Tibial artery (tissue), 4 donors: ENCODE measurements around the gene PCED1B.

ENCODE experiments used
- DNase-seq, 2 donors: peaks; one replicate each; pipeline ENCODE4 v3.0.0-alpha.2; 2019
- H3K27ac ChIP-seq, 2 donors: fragments of 200-600 bp; sonication (generic) in 1 of 2; 1 replicate in 1 of 2; 2 replicates in 1 of 2; pipeline ENCODE4 v1.5.1; 2018 to 2019; ENCODE audit warnings: mild to moderate bottlenecking in 1 of 2
- H3K27me3 ChIP-seq, 2 donors: fragments of 200-600 bp; sonication (generic) in 1 of 2; one replicate each; pipeline versions ENCODE4 v1.5.1 to v1.6.0; 2016 to 2019
- H3K36me3 ChIP-seq, 3 donors: fragments of 200-600 bp; sonication (generic) in 2 of 3; one replicate each; pipeline ENCODE4 v1.5.1; 2016 to 2019; ENCODE audit warnings: mild to moderate bottlenecking in 2 of 3
- H3K4me1 ChIP-seq, 4 donors: fragments of 200-600 bp; sonication (generic) in 2 of 4; 1 replicate in 3 of 4; 2 replicates in 1 of 4; pipeline ENCODE4 v1.5.1; 2016 to 2019
- H3K4me3 ChIP-seq, 2 donors: fragments of 200-600 bp; sonication (generic) in 1 of 2; 1 replicate in 1 of 2; 2 replicates in 1 of 2; pipeline ENCODE4 v1.5.1; 2018 to 2019; ENCODE audit warnings: mild to moderate bottlenecking in 2 of 2
- H3K9me3 ChIP-seq, 3 donors: fragments of 200-600 bp; sonication (generic) in 1 of 3; one replicate each; pipeline ENCODE4 v1.5.1; 2016 to 2019
- intact Hi-C: fragments of 100-400 bp; cut with DNase I; formaldehyde crosslinking; loops from one replicate; pipeline ENCODE4 v1.15.0; 2023; ENCODE audit warnings: low total_unique reads
- TF ChIP-seq, protein P1 (sequence below), 2 experiments: fragments of 200-600 bp in 1 of 2; fragments of 450-650 bp in 1 of 2; IDR thresholded peaks; one replicate each; pipeline ENCODE4 v1.5.1; 2017 to 2019; ENCODE audit warnings: antibody characterized with exemption in 2 of 2, mild to moderate bottlenecking in 1 of 2, moderate library complexity in 1 of 2

Gene PCED1B, protein sequence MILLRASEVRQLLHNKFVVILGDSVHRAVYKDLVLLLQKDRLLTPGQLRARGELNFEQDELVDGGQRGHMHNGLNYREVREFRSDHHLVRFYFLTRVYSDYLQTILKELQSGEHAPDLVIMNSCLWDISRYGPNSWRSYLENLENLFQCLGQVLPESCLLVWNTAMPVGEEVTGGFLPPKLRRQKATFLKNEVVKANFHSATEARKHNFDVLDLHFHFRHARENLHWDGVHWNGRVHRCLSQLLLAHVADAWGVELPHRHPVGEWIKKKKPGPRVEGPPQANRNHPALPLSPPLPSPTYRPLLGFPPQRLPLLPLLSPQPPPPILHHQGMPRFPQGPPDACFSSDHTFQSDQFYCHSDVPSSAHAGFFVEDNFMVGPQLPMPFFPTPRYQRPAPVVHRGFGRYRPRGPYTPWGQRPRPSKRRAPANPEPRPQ

GRCh38 chr12:47079468-47079980 is at the start of gene PCED1B, which contains the start of gene AMIGO2:
TSS of gene PCED1B (plus strand) at chr12:47079621. CDS start at chr12:47235064, 155,443 bp downstream.
TSS of gene AMIGO2 (minus strand) at chr12:47079959. CDS start at chr12:47079002, 957 bp downstream.
- peak; percentile 82 to 89 for DNase-seq
- peaks cover 0 to 63% (median 16%) of the 10 kb centered on the region in 4 donors for H3K4me1 ChIP-seq
- peak within 1 kb of the TSS; percentile 97 to 98 for H3K27ac ChIP-seq
- no peaks in the 10 kb centered on the region for H3K9me3 ChIP-seq
- peak within 1 kb of the TSS; percentile 70 to 84 for H3K4me3 ChIP-seq
- TF ChIP-seq, protein P1, sequence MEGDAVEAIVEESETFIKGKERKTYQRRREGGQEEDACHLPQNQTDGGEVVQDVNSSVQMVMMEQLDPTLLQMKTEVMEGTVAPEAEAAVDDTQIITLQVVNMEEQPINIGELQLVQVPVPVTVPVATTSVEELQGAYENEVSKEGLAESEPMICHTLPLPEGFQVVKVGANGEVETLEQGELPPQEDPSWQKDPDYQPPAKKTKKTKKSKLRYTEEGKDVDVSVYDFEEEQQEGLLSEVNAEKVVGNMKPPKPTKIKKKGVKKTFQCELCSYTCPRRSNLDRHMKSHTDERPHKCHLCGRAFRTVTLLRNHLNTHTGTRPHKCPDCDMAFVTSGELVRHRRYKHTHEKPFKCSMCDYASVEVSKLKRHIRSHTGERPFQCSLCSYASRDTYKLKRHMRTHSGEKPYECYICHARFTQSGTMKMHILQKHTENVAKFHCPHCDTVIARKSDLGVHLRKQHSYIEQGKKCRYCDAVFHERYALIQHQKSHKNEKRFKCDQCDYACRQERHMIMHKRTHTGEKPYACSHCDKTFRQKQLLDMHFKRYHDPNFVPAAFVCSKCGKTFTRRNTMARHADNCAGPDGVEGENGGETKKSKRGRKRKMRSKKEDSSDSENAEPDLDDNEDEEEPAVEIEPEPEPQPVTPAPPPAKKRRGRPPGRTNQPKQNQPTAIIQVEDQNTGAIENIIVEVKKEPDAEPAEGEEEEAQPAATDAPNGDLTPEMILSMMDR (IDR thresholded peaks at IDR 0.05): peak in 1 of 2 experiments; percentile 11
- H3K27me3 ChIP-seq: no peaks in the 10 kb centered on the region
- H3K36me3 ChIP-seq: no peaks in the 10 kb centered on the region
- intact Hi-C loops: no loop called here

DNA sequence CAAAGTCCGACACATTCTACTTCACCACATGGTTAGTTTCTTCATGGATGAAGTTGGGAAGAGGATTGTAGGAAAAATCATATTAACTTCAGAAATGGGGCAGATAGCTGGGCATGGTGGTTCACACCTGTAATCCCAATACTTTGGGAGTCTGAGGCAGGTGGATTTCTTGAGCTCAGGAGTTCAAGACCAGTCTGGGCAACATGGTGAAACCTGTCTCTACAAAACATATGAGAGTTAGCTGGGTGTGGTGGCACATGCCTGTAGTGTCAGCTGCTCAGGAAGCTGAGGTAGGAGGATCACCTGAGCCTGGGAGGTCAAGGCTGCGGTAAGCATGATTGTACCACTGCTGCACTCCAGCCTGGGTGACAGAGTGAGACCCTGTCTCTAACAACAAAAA is 49.5 kb upstream of the PCED1B start:
- intact Hi-C loops: loop anchor here (5.0 to 10.0 kb wide), 2 partner anchors 277 to 345 kb away; no protein-coding TSS in a partner anchor

DNA sequence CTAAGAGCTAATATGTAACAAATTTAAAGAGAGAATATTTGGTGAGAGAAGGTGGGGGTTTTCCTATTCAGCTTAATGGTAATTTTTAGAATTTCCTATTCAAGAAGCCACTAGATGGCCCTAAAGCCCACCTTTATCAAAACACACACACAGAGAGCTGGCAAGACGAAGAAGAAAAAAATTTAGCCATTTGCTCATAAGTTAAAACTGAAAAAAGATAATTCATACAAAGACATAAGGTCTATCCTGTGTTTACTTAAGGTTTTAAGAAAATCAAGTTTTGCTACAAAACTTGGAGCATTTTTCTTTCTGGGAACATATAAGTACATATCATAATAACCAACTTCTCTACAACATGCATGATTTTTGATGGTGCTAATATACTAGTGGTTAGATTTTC is 46.8 kb upstream of the PCED1B start:
- Histone ChIP-seq H3K27me3 (no peaks in the 10 kb centered on the region), H3K4me3 (peak overlapping the region in 1 of 2 donors; percentile 11), H3K4me1 (peaks cover 0 to 18% (median 11%) of the 10 kb centered on the region in 4 donors), H3K9me3 (no peaks in the 10 kb centered on the region), H3K27ac (peak overlapping the region; percentile 48 to 62), H3K36me3 (no peaks in the 10 kb centered on the region)
- TF ChIP-seq, protein P1 (IDR thresholded peaks at IDR 0.05): peak; percentile 51 to 85
- no peak for DNase-seq
- intact Hi-C loops: loop anchor here (5.0 to 10.0 kb wide), 2 partner anchors 275 to 342 kb away; no protein-coding TSS in a partner anchor

More for the DNA sequence above, 49.5 kb upstream of the PCED1B start:
- H3K4me1 ChIP-seq: peaks cover 0 to 18% (median 11%) of the 10 kb centered on the region in 4 donors
- TF ChIP-seq, protein P1 (IDR thresholded peaks at IDR 0.05): no peak
- no peaks in the 10 kb centered on the region for H3K9me3 ChIP-seq
- H3K27me3 ChIP-seq: no peaks in the 10 kb centered on the region
- no peaks in the 10 kb centered on the region for H3K36me3 ChIP-seq
- H3K27ac ChIP-seq: no peak overlapping the region
- DNase-seq: no peak
- no peak overlapping the region for H3K4me3 ChIP-seq

DNA sequence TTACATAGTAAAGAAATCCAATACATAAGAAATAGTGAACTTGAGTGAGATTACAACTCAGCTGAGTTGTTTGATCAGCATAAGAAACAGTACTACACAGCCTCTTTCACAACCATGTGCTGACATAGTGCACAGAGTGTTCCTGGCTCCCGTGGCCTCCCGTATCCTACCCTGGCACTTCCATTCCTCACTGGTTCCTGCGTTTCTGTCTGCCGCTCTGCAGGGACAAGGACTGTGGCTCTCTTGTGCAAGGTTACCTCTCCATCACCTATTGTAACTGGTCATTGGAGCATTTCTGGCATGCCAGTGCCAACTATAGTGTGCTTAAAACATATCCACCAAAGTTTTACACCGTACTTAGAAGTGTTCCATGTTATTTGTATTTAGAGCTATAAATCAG is 46.3 kb upstream of the PCED1B start:
- peak overlapping the region; percentile 48 to 62 for H3K27ac ChIP-seq
- no peaks in the 10 kb centered on the region for H3K27me3 ChIP-seq
- H3K36me3 ChIP-seq: no peaks in the 10 kb centered on the region
- TF ChIP-seq, protein P1 (IDR thresholded peaks at IDR 0.05): no peak
- intact Hi-C loops: loop anchor here (5.0 to 10.0 kb wide), 2 partner anchors 274 to 342 kb away; no protein-coding TSS in a partner anchor
- H3K9me3 ChIP-seq: no peaks in the 10 kb centered on the region
- H3K4me1 ChIP-seq: peaks cover 0 to 22% (median 11%) of the 10 kb centered on the region in 4 donors
- H3K4me3 ChIP-seq: peak overlapping the region in 1 of 2 donors; percentile 11
- peak; percentile 51 to 83 for DNase-seq

DNA sequence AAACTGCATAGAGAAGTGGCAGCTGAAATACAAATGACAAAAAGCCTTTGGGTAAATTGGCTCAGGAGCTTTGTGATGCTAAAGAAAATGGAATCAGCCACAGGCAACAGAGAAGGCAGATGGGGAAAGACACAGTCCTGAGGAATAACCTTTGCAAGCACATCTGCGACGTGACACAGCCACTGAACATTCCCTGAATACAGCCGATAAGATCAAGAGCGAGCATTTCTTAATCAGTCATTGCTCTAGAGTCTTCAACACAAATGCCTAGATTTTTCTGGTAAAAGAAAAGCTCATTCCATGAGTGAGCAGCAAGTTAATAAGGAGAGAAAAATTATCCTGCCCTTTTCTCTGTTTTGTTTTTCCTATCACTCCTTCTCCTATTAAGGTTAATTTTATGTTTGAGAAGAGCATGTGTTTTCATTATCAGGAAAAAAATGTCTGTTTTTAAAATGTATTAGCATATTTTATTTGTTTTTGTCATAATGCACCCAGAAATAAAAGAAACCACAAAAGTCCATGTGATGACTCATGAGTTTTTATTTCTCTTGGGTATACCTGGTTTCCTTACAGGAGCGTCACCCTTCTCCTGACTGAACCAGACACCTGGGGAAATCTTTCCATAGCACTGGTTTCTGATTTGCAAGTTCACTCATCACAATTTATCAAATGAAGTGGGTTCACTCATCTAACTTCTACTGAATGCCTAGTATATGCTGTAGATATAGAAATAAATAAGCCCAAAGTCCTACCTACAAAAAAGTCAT is 45.4 kb upstream of the PCED1B start:
- Histone ChIP-seq H3K4me1 (peaks cover 0 to 28% (median 11%) of the 10 kb centered on the region in 4 donors), H3K36me3 (no peaks in the 10 kb centered on the region), H3K9me3 (no peaks in the 10 kb centered on the region), H3K27me3 (no peaks in the 10 kb centered on the region), H3K4me3 (no peak overlapping the region), H3K27ac (peak overlapping the region; percentile 48 to 62)
- intact Hi-C loops: loop anchor here (5.0 to 10.0 kb wide), 2 partner anchors 273 to 341 kb away; no protein-coding TSS in a partner anchor
- DNase-seq: no peak
- TF ChIP-seq, protein P1 (IDR thresholded peaks at IDR 0.05): no peak
